Naive thymus-derived CD4-positive, alpha-beta T cell (primary cell): ENCODE data around the gene DOCK10. TPM values are rescaled to one million over a fixed set of nuclear protein-coding genes. Genes with fewer than 3 reads are reported as not detected.

Experiments
- ATAC-seq: fragments of 150-1000 bp; cut with Tn5 transposase; 2 replicates; pipeline ENCODE4 v1.10.0; 2021; ENCODE audit warnings: mild to moderate bottlenecking, moderate library complexity
- CTCF ChIA-PET: fragments of 350-600 bp; sonication (Branson Sonifier 250); formaldehyde crosslinking; loops from one replicate; lab custom pipeline; 2021; ENCODE audit warnings: antibody characterized with exemption; lab: Charles Lee
- POLR2A ChIA-PET: fragments of 350-600 bp; sonication (Branson Sonifier 250); formaldehyde crosslinking; loops from one replicate; lab custom pipeline; 2021; ENCODE audit warnings: antibody characterized with exemption, inconsistent platforms; lab: Charles Lee
- DNase-seq, 9 donors: peaks; one replicate each; pipeline versions ENCODE4 v3.0.0 to v3.0.0-alpha.2; 2020 to 2022; ENCODE audit warnings: mixed read lengths in 1 of 9
- H3K27ac ChIP-seq: one replicate; pipeline ENCODE4 v1.7.0; 2013; ENCODE audit warnings: mild to moderate bottlenecking, low read depth, low read length, moderate library complexity
- H3K27me3 ChIP-seq, 2 donors: one replicate each; pipeline ENCODE4 v1.7.0; 2013; ENCODE audit warnings: low read length in 2 of 2, mild to moderate bottlenecking in 2 of 2, moderate library complexity in 2 of 2; ENCODE audit not compliant: control insufficient read depth in 2 of 2, insufficient read depth in 2 of 2
- H3K36me3 ChIP-seq, 3 experiments: 1 replicate in 2 of 3; 2 replicates in 1 of 3; pipeline ENCODE4 v1.7.0; 2013; ENCODE audit warnings: low read length in 3 of 3, mild to moderate bottlenecking in 3 of 3, moderate library complexity in 1 of 3; ENCODE audit not compliant: insufficient read depth in 3 of 3, control insufficient read depth in 2 of 3
- H3K4me1 ChIP-seq, 2 donors: one replicate each; pipeline ENCODE4 v1.7.0; 2013; ENCODE audit warnings: low read length in 2 of 2, mild to moderate bottlenecking in 2 of 2, moderate library complexity in 1 of 2; ENCODE audit not compliant: control insufficient read depth in 2 of 2, insufficient read depth in 2 of 2
- H3K4me3 ChIP-seq: 2 replicates; pipeline ENCODE4 v1.7.0; 2013; ENCODE audit warnings: mild to moderate bottlenecking, low read length
- H3K9me3 ChIP-seq, 3 experiments: 1 replicate in 2 of 3; 2 replicates in 1 of 3; pipeline ENCODE4 v1.7.0; 2013; ENCODE audit warnings: low read length in 3 of 3; ENCODE audit not compliant: control insufficient read depth in 2 of 3
- H3K27ac Mint-ChIP-seq, 9 donors: one replicate each; pipeline ENCODE4 v1.8.0; 2020 to 2022; ENCODE audit warnings: mixed read lengths in 9 of 9, mild to moderate bottlenecking in 8 of 9, moderate library complexity in 5 of 9, inconsistent platforms in 2 of 9
- H3K27me3 Mint-ChIP-seq, 5 donors: one replicate each; pipeline ENCODE4 v1.8.0; 2021 to 2022; ENCODE audit warnings: mixed read lengths in 5 of 5, mild to moderate bottlenecking in 1 of 5
- H3K36me3 Mint-ChIP-seq, 5 donors: one replicate each; pipeline ENCODE4 v1.8.0; 2020 to 2022; ENCODE audit warnings: mixed read lengths in 5 of 5, mild to moderate bottlenecking in 3 of 5, inconsistent platforms in 1 of 5
- H3K4me1 Mint-ChIP-seq, 7 donors: one replicate each; pipeline ENCODE4 v1.8.0; 2020 to 2022; ENCODE audit warnings: mixed read lengths in 7 of 7, mild to moderate bottlenecking in 3 of 7, inconsistent platforms in 1 of 7
- H3K4me3 Mint-ChIP-seq, 10 donors: one replicate each; pipeline ENCODE4 v1.8.0; 2020 to 2022; ENCODE audit warnings: mild to moderate bottlenecking in 10 of 10, mixed read lengths in 10 of 10, moderate library complexity in 6 of 10, inconsistent platforms in 2 of 10
- H3K9me3 Mint-ChIP-seq, 11 donors: one replicate each; pipeline ENCODE4 v1.8.0; 2020 to 2022; ENCODE audit warnings: mixed read lengths in 11 of 11, mild to moderate bottlenecking in 4 of 11, inconsistent platforms in 1 of 11, moderate library complexity in 1 of 11
- intact Hi-C, 2 donors: fragments of 100-400 bp; cut with micrococcal nuclease; formaldehyde crosslinking; loops; one replicate each; pipeline ENCODE4 v1.15.1; 2023
- polyA plus RNA-seq, 2 donors: library from polyadenylated mRNA; unstranded; fragments of 300-500 nt; fragmentation: Illumina TruSeq; gene quantifications; one replicate each; pipeline ENCODE4 v1.2.3, GENCODE V29; 2021
- total RNA-seq, 6 experiments: library from RNA in 5 of 6; stranded (reverse) in 5 of 6; gene quantifications; 1 replicate in 5 of 6; 2 replicates in 1 of 6; pipeline ENCODE4 v1.2.3 and lab custom pipeline; 2021 to 2026

The DOCK10 gene
- total and polyA plus RNA-seq, 7 experiments from 2014 or later = 64.2 to 275 (median 211) TPM

GRCh38 chr2:224780823-224781222 is 261.4 kb downstream of the DOCK10 start:
- no peaks in the 10 kb centered on the region for H3K27me3 ChIP-seq
- no peak overlapping the region for H3K27ac ChIP-seq
- ATAC-seq (no peak), DNase-seq (no peak)
- Mint-ChIP-seq H3K9me3 (no peaks in the 10 kb centered on the region), H3K36me3 (peaks cover 13 to 38% (median 27%) of the 10 kb centered on the region in 5 donors), H3K27ac (peak overlapping the region in 8 of 9 donors; percentile 11 to 68 (median 38)), H3K4me3 (no peak overlapping the region), H3K27me3 (no peaks in the 10 kb centered on the region), H3K4me1 (peaks cover 0 to 22% (median 10%) of the 10 kb centered on the region in 7 donors)
- ChIA-PET CTCF (interaction anchor here (0.6 to 1.6 kb wide), 7 partner anchors 9 to 877 kb away, joined by 3 to 4 read pairs (median 3); no protein-coding TSS in a partner anchor), POLR2A (no interaction called here)
- H3K9me3 ChIP-seq = no peaks in the 10 kb centered on the region
- intact Hi-C loops = loop anchor here in 1 of 2 donors (10.0 kb wide), 1 partner anchor 64 kb away; no protein-coding TSS in a partner anchor
- no peak overlapping the region for H3K4me3 ChIP-seq
- peaks cover 17 to 54% (median 17%) of the 10 kb centered on the region in 3 experiments for H3K36me3 ChIP-seq
- H3K4me1 ChIP-seq = no peaks in the 10 kb centered on the region

- Mint-ChIP-seq H3K4me3 (no peak overlapping the region), H3K9me3 (no peaks in the 10 kb centered on the region), H3K27ac (peak overlapping the region in 2 of 9 donors; percentile 17 to 51), H3K27me3 (no peaks in the 10 kb centered on the region), H3K36me3 (peaks cover 13 to 36% (median 26%) of the 10 kb centered on the region in 5 donors), H3K4me1 (peaks cover 0 to 22% (median 10%) of the 10 kb centered on the region in 7 donors)
- ATAC-seq (no peak), DNase-seq (no peak)
- H3K27me3 ChIP-seq = no peaks in the 10 kb centered on the region
- H3K4me3 ChIP-seq = no peak overlapping the region
- H3K36me3 ChIP-seq = peaks cover 16 to 50% (median 16%) of the 10 kb centered on the region in 3 experiments
- intact Hi-C loops = loop anchor here in 1 of 2 donors (10.0 kb wide), 1 partner anchor 65 kb away; no protein-coding TSS in a partner anchor
- no peak overlapping the region for H3K27ac ChIP-seq
- no peaks in the 10 kb centered on the region for H3K4me1 ChIP-seq
- CTCF ChIA-PET = interaction anchor here (1.1 kb wide), 1 partner anchor 16 kb away, joined by 3 read pairs; no protein-coding TSS in a partner anchor
- POLR2A ChIA-PET = no interaction called here
- H3K9me3 ChIP-seq = no peaks in the 10 kb centered on the region
Measured at GRCh38 chr2:224780106-224780505, 262.2 kb downstream of the DOCK10 start.

- no peaks in the 10 kb centered on the region for H3K27me3 ChIP-seq
- H3K4me3 ChIP-seq = no peak overlapping the region
- H3K9me3 ChIP-seq = no peaks in the 10 kb centered on the region
- ChIA-PET POLR2A (no interaction called here), CTCF (no interaction called here)
- no peaks in the 10 kb centered on the region for H3K9me3 Mint-ChIP-seq
- DNase-seq = peak; percentile 18 to 68 (median 58)
- peak; percentile 80 for ATAC-seq
- no peaks in the 10 kb centered on the region for H3K27me3 Mint-ChIP-seq
- H3K4me1 Mint-ChIP-seq = peaks cover 0 to 22% (median 11%) of the 10 kb centered on the region in 7 donors
- H3K27ac Mint-ChIP-seq = peak overlapping the region in 5 of 9 donors; percentile 10 to 54 (median 43)
- H3K36me3 Mint-ChIP-seq = peaks cover 10 to 36% (median 23%) of the 10 kb centered on the region in 5 donors
- no peaks in the 10 kb centered on the region for H3K4me1 ChIP-seq
- H3K4me3 Mint-ChIP-seq = no peak overlapping the region
- peaks cover 5 to 49% (median 21%) of the 10 kb centered on the region in 3 experiments for H3K36me3 ChIP-seq
- intact Hi-C loops = loop anchor here (1.0 to 5.0 kb wide), 7 partner anchors 10 to 882 kb away; no protein-coding TSS in a partner anchor
- no peak overlapping the region for H3K27ac ChIP-seq
Measured at GRCh38 chr2:224778474-224778877, 263.8 kb downstream of the DOCK10 start.

- Histone ChIP-seq H3K4me3 (no peak overlapping the region), H3K4me1 (no peaks in the 10 kb centered on the region), H3K27me3 (no peaks in the 10 kb centered on the region), H3K27ac (no peak overlapping the region), H3K9me3 (no peaks in the 10 kb centered on the region), H3K36me3 (peaks cover 7 to 50% (median 21%) of the 10 kb centered on the region in 3 experiments)
- intact Hi-C loops = loop anchor here in 1 of 2 donors (5.0 kb wide), 1 partner anchor 805 kb away; no protein-coding TSS in a partner anchor
- H3K27ac Mint-ChIP-seq = peak overlapping the region in 4 of 9 donors; percentile 18 to 62 (median 52)
- peaks cover 0 to 22% (median 11%) of the 10 kb centered on the region in 7 donors for H3K4me1 Mint-ChIP-seq
- CTCF ChIA-PET = interaction anchor here (1.5 kb wide), 1 partner anchor 13 kb away, joined by 6 read pairs; no protein-coding TSS in a partner anchor
- H3K9me3 Mint-ChIP-seq = no peaks in the 10 kb centered on the region
- ATAC-seq (no peak), DNase-seq (no peak)
- H3K36me3 Mint-ChIP-seq = peaks cover 12 to 43% (median 31%) of the 10 kb centered on the region in 5 donors
- POLR2A ChIA-PET = no interaction called here
- no peaks in the 10 kb centered on the region for H3K27me3 Mint-ChIP-seq
- H3K4me3 Mint-ChIP-seq = no peak overlapping the region
Measured at GRCh38 chr2:224777559-224777930, 264.7 kb downstream of the DOCK10 start.

GRCh38 chr2:224776795-224777558 is 265.3 kb downstream of the DOCK10 start:
- no peak overlapping the region for H3K4me3 ChIP-seq
- H3K4me1 ChIP-seq = no peaks in the 10 kb centered on the region
- Mint-ChIP-seq H3K27ac (peak overlapping the region in 8 of 9 donors; percentile 34 to 84 (median 64)), H3K36me3 (peaks cover 15 to 45% (median 33%) of the 10 kb centered on the region in 5 donors), H3K4me1 (peaks cover 0 to 22% (median 10%) of the 10 kb centered on the region in 7 donors), H3K27me3 (no peaks in the 10 kb centered on the region), H3K4me3 (no peak overlapping the region), H3K9me3 (no peaks in the 10 kb centered on the region)
- no peak overlapping the region for H3K27ac ChIP-seq
- ChIA-PET CTCF (interaction anchor here (1.1 to 1.5 kb wide), 2 partner anchors 13 to 806 kb away, joined by 3 to 6 read pairs; no protein-coding TSS in a partner anchor), POLR2A (no interaction called here)
- peaks cover 9 to 51% (median 25%) of the 10 kb centered on the region in 3 experiments for H3K36me3 ChIP-seq
- ATAC-seq (no peak), DNase-seq (no peak)
- intact Hi-C loops = loop anchor here in 1 of 2 donors (5.0 kb wide), 1 partner anchor 805 kb away; no protein-coding TSS in a partner anchor
- no peaks in the 10 kb centered on the region for H3K9me3 ChIP-seq
- H3K27me3 ChIP-seq = no peaks in the 10 kb centered on the region

GRCh38 chr2:224775647-224776046 is 266.6 kb downstream of the DOCK10 start:
- Mint-ChIP-seq H3K4me1 (peaks cover 0 to 22% (median 10%) of the 10 kb centered on the region in 7 donors), H3K27me3 (no peaks in the 10 kb centered on the region), H3K4me3 (no peak overlapping the region), H3K36me3 (peaks cover 18 to 51% (median 41%) of the 10 kb centered on the region in 5 donors), H3K27ac (peak overlapping the region in 1 of 9 donors; percentile 44), H3K9me3 (no peaks in the 10 kb centered on the region)
- DNase-seq = no peak
- Histone ChIP-seq H3K36me3 (peaks cover 11 to 63% (median 32%) of the 10 kb centered on the region in 3 experiments), H3K9me3 (no peaks in the 10 kb centered on the region), H3K27me3 (no peaks in the 10 kb centered on the region), H3K4me1 (no peaks in the 10 kb centered on the region), H3K4me3 (no peak overlapping the region), H3K27ac (no peak overlapping the region)
- no peak for ATAC-seq
- intact Hi-C loops = loop anchor here in 1 of 2 donors (5.0 kb wide), 1 partner anchor 803 kb away; no protein-coding TSS in a partner anchor
- ChIA-PET CTCF (interaction anchor here (1.0 kb wide), 1 partner anchor 13 kb away, joined by 3 read pairs; no protein-coding TSS in a partner anchor), POLR2A (interaction anchor here (0.7 kb wide), 1 partner anchor 41 kb away, joined by 3 read pairs; no protein-coding TSS in a partner anchor)
